GM12892 (cell line): ENCODE results near the gene RBM24. TPM values are rescaled to one million over a fixed set of nuclear protein-coding genes. Genes with fewer than 3 reads are reported as not detected.

Source experiments
- DNase-seq: peaks from one replicate; pipeline ENCODE4 v3.0.0; 2011; ENCODE audit not compliant: insufficient read length
- FAIRE-seq: peaks from 2 replicates; lab custom pipeline; 2011; peaks lifted over from hg19 to GRCh38; lab: Jason Lieb, UNC
- POLR2A ChIP-seq: IDR thresholded peaks from 2 replicates; pipeline ENCODE4 v1.6.1; 2011; ENCODE audit warnings: low read depth, low read length, control low read depth
- POLR2AphosphoS5 ChIP-seq: IDR thresholded peaks from 2 replicates; pipeline ENCODE4 v1.6.1; 2011; ENCODE audit warnings: low read depth, low read length, control low read depth
- TAF1 ChIP-seq: IDR thresholded peaks from 2 replicates; pipeline ENCODE4 v1.6.1; 2011; ENCODE audit warnings: low read depth, mild to moderate bottlenecking, control low read depth, low read length, borderline replicate concordance
- polyA plus RNA-seq: library from polyadenylated mRNA; unstranded; fragments of >200 nt; gene quantifications from one replicate; pipeline ENCODE4 v1.2.1, GENCODE V29; 2012; ENCODE audit warnings: missing spikeins, inconsistent platforms; ENCODE audit not compliant: missing spikeins

RBM24 gene
- polyA plus RNA-seq: not detected

- DNase-seq: no peak
- TF ChIP-seq TAF1 (no peak), POLR2A (no peak), POLR2AphosphoS5 (no peak)
- no peak for FAIRE-seq
Observed at GRCh38 chr6:17281100-17281496, at the start of gene RBM24. RBM24 (plus strand) TSS chr6:17281361; CDS start chr6:17281582, 221 bp downstream.

GRCh38 chr6:17233531-17233930, 47.6 kb upstream of the RBM24 start:
- FAIRE-seq (no peak), DNase-seq (no peak)
- TF ChIP-seq POLR2AphosphoS5: no peak
- TF ChIP-seq TAF1: no peak
- TF ChIP-seq POLR2A: no peak

- DNase-seq: no peak
- no peak for FAIRE-seq
- no peak for TF ChIP-seq TAF1
- TF ChIP-seq POLR2AphosphoS5: no peak
- TF ChIP-seq POLR2A: no peak
Observed at GRCh38 chr6:17237246-17237645, 43.9 kb upstream of the RBM24 start.

- FAIRE-seq (no peak), DNase-seq (no peak)
- TF ChIP-seq POLR2A: no peak
- TF ChIP-seq POLR2AphosphoS5: no peak
- TF ChIP-seq TAF1: no peak
Observed at GRCh38 chr6:17239260-17239659, 41.9 kb upstream of the RBM24 start.

- DNase-seq: no peak
- TF ChIP-seq TAF1 (no peak), POLR2A (no peak), POLR2AphosphoS5 (no peak)
- no peak for FAIRE-seq
Observed at GRCh38 chr6:17240803-17241500, 40.2 kb upstream of the RBM24 start.

GRCh38 chr6:17242087-17242486, 39.1 kb upstream of the RBM24 start:
- TF ChIP-seq POLR2AphosphoS5: no peak
- no peak for TF ChIP-seq TAF1
- TF ChIP-seq POLR2A: no peak
- DNase-seq: no peak
- FAIRE-seq: no peak

- DNase-seq (no peak), FAIRE-seq (no peak)
- TF ChIP-seq POLR2AphosphoS5: no peak
- TF ChIP-seq TAF1: no peak
- no peak for TF ChIP-seq POLR2A
Observed at GRCh38 chr6:17250237-17250636, 30.9 kb upstream of the RBM24 start.

GRCh38 chr6:17251953-17252352, 29.2 kb upstream of the RBM24 start:
- FAIRE-seq (no peak), DNase-seq (no peak)
- TF ChIP-seq TAF1 (no peak), POLR2A (no peak), POLR2AphosphoS5 (no peak)

- TF ChIP-seq POLR2A (no peak), POLR2AphosphoS5 (no peak), TAF1 (no peak)
- DNase-seq (no peak), FAIRE-seq (no peak)
Observed at GRCh38 chr6:17258749-17259148, 22.4 kb upstream of the RBM24 start.

- FAIRE-seq: no peak
- DNase-seq: no peak
- TF ChIP-seq POLR2A (no peak), TAF1 (no peak), POLR2AphosphoS5 (no peak)
Observed at GRCh38 chr6:17265570-17265969, 15.6 kb upstream of the RBM24 start.

- no peak for FAIRE-seq
- no peak for DNase-seq
- TF ChIP-seq TAF1 (no peak), POLR2A (no peak), POLR2AphosphoS5 (no peak)
Observed at GRCh38 chr6:17267566-17267965, 13.6 kb upstream of the RBM24 start.

- DNase-seq (no peak), FAIRE-seq (no peak)
- TF ChIP-seq POLR2AphosphoS5 (no peak), TAF1 (no peak), POLR2A (no peak)
Observed at GRCh38 chr6:17268114-17268513, 13.0 kb upstream of the RBM24 start.
